ENCODE measurements around the gene KRT5. TPM values are rescaled to one million over a fixed set of nuclear protein-coding genes. Genes with fewer than 3 reads are reported as not detected.
"Not testable (repeated sequence)": the region's sequence is repeated elsewhere in the genome, so short reads cannot be mapped to it uniquely, and the experiment has no call there.

The KRT5 gene
- total RNA-seq, 1 experiment from 2014 or later = 3,552 TPM

DNA sequence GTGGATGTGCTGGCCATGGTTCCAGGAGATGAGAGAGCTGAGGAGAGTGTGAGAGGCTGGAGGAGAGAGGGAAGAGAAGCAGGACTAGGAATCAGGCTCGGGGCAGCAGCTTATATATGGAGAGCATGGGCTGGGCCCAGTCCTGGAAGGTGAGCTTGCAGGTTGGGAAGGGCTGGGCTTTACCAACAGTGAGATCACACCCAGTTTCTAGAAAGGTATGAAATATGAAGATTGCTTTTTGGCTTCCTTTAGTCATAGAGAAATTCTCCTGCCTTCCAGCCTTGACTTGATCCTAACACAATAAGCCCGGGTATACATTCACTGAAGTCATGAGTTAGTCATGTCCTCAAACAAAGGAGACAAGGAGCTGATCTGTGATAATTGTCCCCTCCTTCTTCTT lies 27.0 kb downstream of the KRT5 start, which contains the start of gene KRT6A:
KRT6A (minus strand) TSS at position 86 of the 400 bp plus-strand sequence; CDS start at position 17, 69 bp downstream.
- H3K27me3 Mint-ChIP-seq (ENCODE audit: insufficient read depth, unreplicated experiment) = no peaks in the 10 kb centered on the region
- no TSS peak for BruUV-seq (replicated peaks)
- POLR2A ChIA-PET = interaction anchor here (0.6 to 28.5 kb wide), 33 partner anchors 10 to 477 kb away, joined by 3 to 1235 read pairs (median 7); partner anchors contain the start of genes KRT5, KRT6B, KRT6C and KRT7

DNA sequence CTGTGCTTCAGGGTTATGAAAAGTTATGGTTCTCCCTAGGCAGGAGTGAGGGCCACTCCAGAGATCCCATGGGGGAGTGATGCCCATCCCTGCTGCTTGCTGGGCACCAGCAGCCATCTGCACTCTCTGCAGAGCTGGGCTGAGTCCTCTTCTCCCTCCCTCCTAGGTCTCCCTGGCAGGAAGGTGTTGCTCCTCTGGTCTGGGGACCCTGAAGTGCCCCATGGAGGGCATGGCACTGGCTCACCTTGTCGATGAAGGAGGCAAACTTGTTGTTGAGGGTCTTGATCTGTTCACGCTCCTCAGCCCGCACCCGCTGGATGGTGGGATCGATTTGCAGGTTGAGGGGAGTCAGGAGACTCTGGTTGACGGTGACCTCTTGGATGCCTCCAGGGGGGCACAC lies 27.8 kb downstream of the KRT5 start:
- H3K9me3 Mint-ChIP-seq (ENCODE audit: unreplicated experiment); intact Hi-C loops (cut with micrococcal nuclease); H3K27me3 Mint-ChIP-seq (ENCODE audit: insufficient read depth, unreplicated experiment); BruUV-seq (replicated peaks): not testable (repeated sequence)
- peak; percentile 17 for DNase-seq (ENCODE audit: unreplicated experiment)
- H3K4me3 Mint-ChIP-seq (ENCODE audit: unreplicated experiment) = peak overlapping the region; percentile 93
- ChIA-PET POLR2A (interaction anchor here (0.9 to 28.5 kb wide), 11 partner anchors 9 to 478 kb away, joined by 4 to 1235 read pairs (median 24); partner anchors contain the start of genes KRT5, KRT6B, KRT6C and KRT7), CTCF (interaction anchor here (0.7 to 5.6 kb wide), 3 partner anchors 14 to 500 kb away, joined by 3 to 50 read pairs (median 8); no protein-coding TSS in a partner anchor)
- peak overlapping the region; percentile 73 for H3K27ac Mint-ChIP-seq (ENCODE audit: low read depth, unreplicated experiment)
- peaks cover 60% of the 10 kb centered on the region for H3K36me3 Mint-ChIP-seq (ENCODE audit: insufficient read depth, unreplicated experiment)
- peaks cover 58% of the 10 kb centered on the region for H3K4me1 Mint-ChIP-seq (ENCODE audit: insufficient read depth, unreplicated experiment)

More for the DNA sequence above, 27.0 kb downstream of the KRT5 start, which contains the start of gene KRT6A:
- H3K4me1 Mint-ChIP-seq (ENCODE audit: insufficient read depth, unreplicated experiment) = peaks cover 61% of the 10 kb centered on the region
- H3K36me3 Mint-ChIP-seq (ENCODE audit: insufficient read depth, unreplicated experiment) = peaks cover 53% of the 10 kb centered on the region
- TF ChIP-seq, protein P1, sequence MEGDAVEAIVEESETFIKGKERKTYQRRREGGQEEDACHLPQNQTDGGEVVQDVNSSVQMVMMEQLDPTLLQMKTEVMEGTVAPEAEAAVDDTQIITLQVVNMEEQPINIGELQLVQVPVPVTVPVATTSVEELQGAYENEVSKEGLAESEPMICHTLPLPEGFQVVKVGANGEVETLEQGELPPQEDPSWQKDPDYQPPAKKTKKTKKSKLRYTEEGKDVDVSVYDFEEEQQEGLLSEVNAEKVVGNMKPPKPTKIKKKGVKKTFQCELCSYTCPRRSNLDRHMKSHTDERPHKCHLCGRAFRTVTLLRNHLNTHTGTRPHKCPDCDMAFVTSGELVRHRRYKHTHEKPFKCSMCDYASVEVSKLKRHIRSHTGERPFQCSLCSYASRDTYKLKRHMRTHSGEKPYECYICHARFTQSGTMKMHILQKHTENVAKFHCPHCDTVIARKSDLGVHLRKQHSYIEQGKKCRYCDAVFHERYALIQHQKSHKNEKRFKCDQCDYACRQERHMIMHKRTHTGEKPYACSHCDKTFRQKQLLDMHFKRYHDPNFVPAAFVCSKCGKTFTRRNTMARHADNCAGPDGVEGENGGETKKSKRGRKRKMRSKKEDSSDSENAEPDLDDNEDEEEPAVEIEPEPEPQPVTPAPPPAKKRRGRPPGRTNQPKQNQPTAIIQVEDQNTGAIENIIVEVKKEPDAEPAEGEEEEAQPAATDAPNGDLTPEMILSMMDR (IDR thresholded peaks at IDR 0.05; ENCODE audit: unreplicated experiment) = no peak
- intact Hi-C loops (cut with micrococcal nuclease) = no loop called here
- no peaks in the 10 kb centered on the region for H3K9me3 Mint-ChIP-seq (ENCODE audit: unreplicated experiment)
- H3K4me3 Mint-ChIP-seq (ENCODE audit: unreplicated experiment) = peak within 1 kb of the TSS; percentile 93
- H3K27ac Mint-ChIP-seq (ENCODE audit: low read depth, unreplicated experiment) = peak within 1 kb of the TSS; percentile 73
- CTCF ChIA-PET = interaction anchor here (0.7 to 5.6 kb wide), 13 partner anchors 14 to 499 kb away, joined by 3 to 50 read pairs (median 7); partner anchors contain the start of gene KRT5
- peak; percentile 90 for DNase-seq (ENCODE audit: unreplicated experiment)

- H3K36me3 Mint-ChIP-seq (ENCODE audit: insufficient read depth, unreplicated experiment) = peaks cover 70% of the 10 kb centered on the region
- H3K27ac Mint-ChIP-seq (ENCODE audit: low read depth, unreplicated experiment) = peak overlapping the region; percentile 73
- H3K27me3 Mint-ChIP-seq (ENCODE audit: insufficient read depth, unreplicated experiment); H3K9me3 Mint-ChIP-seq (ENCODE audit: unreplicated experiment); intact Hi-C loops (cut with micrococcal nuclease); BruUV-seq (replicated peaks); DNase-seq (ENCODE audit: unreplicated experiment): not testable (repeated sequence)
- H3K4me1 Mint-ChIP-seq (ENCODE audit: insufficient read depth, unreplicated experiment) = peaks cover 53% of the 10 kb centered on the region
- H3K4me3 Mint-ChIP-seq (ENCODE audit: unreplicated experiment) = peak overlapping the region; percentile 93
- ChIA-PET POLR2A (interaction anchor here (0.7 to 28.5 kb wide), 7 partner anchors 9 to 384 kb away, joined by 3 to 1235 read pairs (median 4); partner anchors contain the start of genes KRT5 and KRT6C), CTCF (interaction anchor here (0.6 to 0.9 kb wide), 2 partner anchors 100 to 389 kb away, joined by 3 read pairs; no protein-coding TSS in a partner anchor)
Measured at GRCh38 chr12:52491495-52491894, 28.7 kb downstream of the KRT5 start.

- intact Hi-C loops (cut with micrococcal nuclease) = no loop called here
- TF ChIP-seq, protein P1 (IDR thresholded peaks at IDR 0.05; ENCODE audit: unreplicated experiment) = no peak
- DNase-seq (ENCODE audit: unreplicated experiment) = no peak
- ChIA-PET POLR2A (interaction anchor here (0.5 to 28.5 kb wide), 3 partner anchors 24 to 284 kb away, joined by 3 to 1235 read pairs (median 3); partner anchors contain the start of gene KRT5), CTCF (interaction anchor here (0.8 to 3.4 kb wide), 5 partner anchors 19 to 389 kb away, joined by 3 to 19 read pairs (median 4); no protein-coding TSS in a partner anchor)
- H3K36me3 Mint-ChIP-seq (ENCODE audit: insufficient read depth, unreplicated experiment) = peaks cover 72% of the 10 kb centered on the region
- H3K27ac Mint-ChIP-seq (ENCODE audit: low read depth, unreplicated experiment) = peak overlapping the region; percentile 52
- peak overlapping the region; percentile 93 for H3K4me3 Mint-ChIP-seq (ENCODE audit: unreplicated experiment)
- H3K4me1 Mint-ChIP-seq (ENCODE audit: insufficient read depth, unreplicated experiment) = peaks cover 25% of the 10 kb centered on the region
- no peaks in the 10 kb centered on the region for H3K9me3 Mint-ChIP-seq (ENCODE audit: unreplicated experiment)
- no peaks in the 10 kb centered on the region for H3K27me3 Mint-ChIP-seq (ENCODE audit: insufficient read depth, unreplicated experiment)
- BruUV-seq (replicated peaks) = no TSS peak
Measured at GRCh38 chr12:52488736-52489135, 31.5 kb downstream of the KRT5 start.

- Mint-ChIP-seq H3K4me1 (ENCODE audit: insufficient read depth, unreplicated experiment) (peaks cover 20% of the 10 kb centered on the region), H3K4me3 (ENCODE audit: unreplicated experiment) (peak overlapping the region; percentile 93), H3K36me3 (ENCODE audit: insufficient read depth, unreplicated experiment) (peaks cover 66% of the 10 kb centered on the region), H3K27ac (ENCODE audit: low read depth, unreplicated experiment) (peak overlapping the region; percentile 50)
- CTCF ChIA-PET = interaction anchor here (0.6 to 3.4 kb wide), 7 partner anchors 19 to 390 kb away, joined by 3 to 19 read pairs (median 4); no protein-coding TSS in a partner anchor
- H3K9me3 Mint-ChIP-seq (ENCODE audit: unreplicated experiment); intact Hi-C loops (cut with micrococcal nuclease); BruUV-seq (replicated peaks); DNase-seq (ENCODE audit: unreplicated experiment); H3K27me3 Mint-ChIP-seq (ENCODE audit: insufficient read depth, unreplicated experiment): not testable (repeated sequence)
- POLR2A ChIA-PET = interaction anchor here (0.6 to 28.5 kb wide), 8 partner anchors 7 to 418 kb away, joined by 3 to 1235 read pairs (median 4); partner anchors contain the start of genes ATG101, KRT5, KRT6A and KRT6B
Measured at GRCh38 chr12:52487744-52488443, 32.3 kb downstream of the KRT5 start.

Data from MCF 10A (cell line).